Endodermal cell (in vitro differentiated cells): ENCODE measurements around the gene CAP2. TPM values are rescaled to one million over a fixed set of nuclear protein-coding genes. Genes with fewer than 3 reads are reported as not detected.
A peak's percentile ranks its signal among the peaks of the same experiment; 100 is the strongest.

Source experiments
- DNase-seq: peaks from one replicate; pipeline ENCODE4 v3.0.0-alpha.2; 2017
- H3K27ac ChIP-seq: 2 replicates; pipeline ENCODE4 v1.5.1; 2013; ENCODE audit warnings: mild to moderate bottlenecking, low read depth, low read length, moderate library complexity
- H3K27me3 ChIP-seq: 2 replicates; pipeline ENCODE4 v1.6.1; 2013; ENCODE audit warnings: mild to moderate bottlenecking, low read length, moderate library complexity; ENCODE audit not compliant: insufficient read depth, control insufficient read depth, poor library complexity, severe bottlenecking
- H3K36me3 ChIP-seq: 2 replicates; pipeline ENCODE4 v1.7.0; 2013; ENCODE audit warnings: mild to moderate bottlenecking, low read length, moderate library complexity; ENCODE audit not compliant: control insufficient read depth, insufficient read depth
- H3K4me1 ChIP-seq: one replicate; pipeline ENCODE4 v1.7.0; 2013; ENCODE audit warnings: low read length; ENCODE audit not compliant: control insufficient read depth, insufficient read depth
- H3K4me3 ChIP-seq: 2 replicates; pipeline ENCODE4 v1.5.1; 2013; ENCODE audit warnings: mild to moderate bottlenecking, low read length, moderate library complexity
- H3K9ac ChIP-seq: 2 replicates; pipeline ENCODE4 v1.6.1; 2013; ENCODE audit warnings: mild to moderate bottlenecking, low read length, moderate library complexity; ENCODE audit not compliant: poor library complexity, severe bottlenecking; ENCODE audit errors: extremely low read depth
- H3K9me3 ChIP-seq: 2 replicates; pipeline ENCODE4 v1.6.1; 2013; ENCODE audit warnings: mild to moderate bottlenecking, low read length, moderate library complexity; ENCODE audit not compliant: control insufficient read depth
- H3K27ac Mint-ChIP-seq: 2 replicates; pipeline ENCODE4 v1.8.0; 2020; ENCODE audit warnings: mixed read lengths
- H3K27me3 Mint-ChIP-seq: 2 replicates; pipeline ENCODE4 v1.8.0; 2021; ENCODE audit warnings: mild to moderate bottlenecking, mixed read lengths; ENCODE audit not compliant: insufficient read depth
- H3K36me3 Mint-ChIP-seq: 2 replicates; pipeline ENCODE4 v1.8.0; 2020; ENCODE audit warnings: low read depth, mixed read lengths
- H3K4me1 Mint-ChIP-seq: 2 replicates; pipeline ENCODE4 v1.8.0; 2020; ENCODE audit warnings: mixed read lengths
- H3K4me3 Mint-ChIP-seq: 2 replicates; pipeline ENCODE4 v1.8.0; 2020; ENCODE audit warnings: mild to moderate bottlenecking, moderate library complexity, mixed read lengths
- H3K9me3 Mint-ChIP-seq: 2 replicates; pipeline ENCODE4 v1.8.0; 2020; ENCODE audit warnings: mild to moderate bottlenecking, mixed read lengths
- WGBS, 2 experiments: methylation state at CpG; one replicate each; pipeline versions ENCODE4 v1.1.5 to v1.1.7; 2013; ENCODE audit warnings: missing lambda C conversion rate in 2 of 2, mixed read lengths in 1 of 2; ENCODE audit not compliant: insufficient coverage in 1 of 2, insufficient read length in 1 of 2; 5-methylcytosine and 5-hydroxymethylcytosine counted together
- total RNA-seq, 2 donors: library from RNA; stranded (reverse); fragmentation: NEBNext Ultra II Directional in 1 of 2; extraction: Animal tissue kit (Norgen Biotek cat#: 25700) in 1 of 2; gene quantifications; 2 replicates in 1 of 2; 3 replicates in 1 of 2; pipeline ENCODE4 v1.2.1, GENCODE V29; 2021
- TF ChIP-seq, protein P1 (sequence below): fragments of 200-600 bp; sonication (generic); conservative IDR thresholded peaks from 2 replicates; pipeline ENCODE4 v1.5.0; 2021; ENCODE audit warnings: antibody characterized with exemption, mild to moderate bottlenecking

Gene CAP2
- total RNA-seq, 2 donors from 2014 or later: 29.8 to 35.9 TPM

DNA sequence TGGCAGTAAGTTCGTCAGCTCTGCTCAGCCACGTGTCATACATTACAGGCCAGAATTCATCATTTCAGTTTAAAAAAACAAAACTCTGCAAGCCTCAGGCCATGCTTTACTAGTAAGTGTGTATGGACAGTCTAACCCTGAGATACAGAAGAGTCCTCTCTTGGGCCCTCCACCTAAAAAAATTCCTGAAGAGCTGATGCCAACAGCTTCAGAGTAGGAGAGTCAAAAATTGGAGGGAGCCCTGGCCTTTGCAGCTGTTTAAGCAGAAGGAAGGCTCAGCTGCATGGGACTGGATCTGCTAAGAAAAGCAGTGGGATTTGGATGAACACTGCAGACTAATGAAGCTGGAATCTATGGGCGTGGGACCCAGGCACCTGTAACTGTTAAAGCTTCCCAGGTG is 159.5 kb downstream of the CAP2 start:
- Mint-ChIP-seq H3K4me3 (no peak overlapping the region), H3K27me3 (no peaks in the 10 kb centered on the region), H3K4me1 (no peaks in the 10 kb centered on the region)

DNA sequence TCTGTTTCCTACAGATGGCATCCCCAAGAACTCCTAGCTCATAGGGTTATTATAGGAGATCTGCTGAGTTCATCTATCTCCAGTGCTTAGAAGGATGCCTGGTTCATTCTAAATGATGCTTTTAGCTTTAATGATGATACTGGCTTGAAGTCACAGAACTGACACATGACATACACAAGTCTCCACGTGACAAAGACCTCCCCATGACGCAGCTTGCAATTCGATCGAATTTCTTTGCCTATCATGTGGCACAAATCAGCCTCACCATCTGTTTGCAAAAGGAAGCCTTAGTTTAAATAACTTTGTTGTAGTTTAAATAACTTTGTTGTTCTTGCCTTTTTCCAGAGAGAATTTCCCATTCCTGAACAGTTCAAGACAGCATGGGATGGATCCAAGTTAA is 162.6 kb downstream of the CAP2 start:
- H3K27ac Mint-ChIP-seq: no peak overlapping the region

More for the DNA sequence above, 159.5 kb downstream of the CAP2 start:
- peaks cover 12% of the 10 kb centered on the region for H3K9me3 ChIP-seq
- Mint-ChIP-seq H3K9me3 (no peaks in the 10 kb centered on the region), H3K36me3 (peaks cover 66% of the 10 kb centered on the region), H3K27ac (no peak overlapping the region)
- H3K9ac ChIP-seq: no peak overlapping the region
- no peak overlapping the region for H3K27ac ChIP-seq
- whole genome bisulfite sequencing, 2 experiments: 94 to 96% methylated on average over 3 of the region's 3 CpGs
- DNase-seq: no peak
- peaks cover 88% of the 10 kb centered on the region for H3K36me3 ChIP-seq
- TF ChIP-seq, protein P1, sequence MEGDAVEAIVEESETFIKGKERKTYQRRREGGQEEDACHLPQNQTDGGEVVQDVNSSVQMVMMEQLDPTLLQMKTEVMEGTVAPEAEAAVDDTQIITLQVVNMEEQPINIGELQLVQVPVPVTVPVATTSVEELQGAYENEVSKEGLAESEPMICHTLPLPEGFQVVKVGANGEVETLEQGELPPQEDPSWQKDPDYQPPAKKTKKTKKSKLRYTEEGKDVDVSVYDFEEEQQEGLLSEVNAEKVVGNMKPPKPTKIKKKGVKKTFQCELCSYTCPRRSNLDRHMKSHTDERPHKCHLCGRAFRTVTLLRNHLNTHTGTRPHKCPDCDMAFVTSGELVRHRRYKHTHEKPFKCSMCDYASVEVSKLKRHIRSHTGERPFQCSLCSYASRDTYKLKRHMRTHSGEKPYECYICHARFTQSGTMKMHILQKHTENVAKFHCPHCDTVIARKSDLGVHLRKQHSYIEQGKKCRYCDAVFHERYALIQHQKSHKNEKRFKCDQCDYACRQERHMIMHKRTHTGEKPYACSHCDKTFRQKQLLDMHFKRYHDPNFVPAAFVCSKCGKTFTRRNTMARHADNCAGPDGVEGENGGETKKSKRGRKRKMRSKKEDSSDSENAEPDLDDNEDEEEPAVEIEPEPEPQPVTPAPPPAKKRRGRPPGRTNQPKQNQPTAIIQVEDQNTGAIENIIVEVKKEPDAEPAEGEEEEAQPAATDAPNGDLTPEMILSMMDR: no peak
- H3K27me3 ChIP-seq: no peaks in the 10 kb centered on the region
- H3K4me3 ChIP-seq: no peak overlapping the region
- no peaks in the 10 kb centered on the region for H3K4me1 ChIP-seq

DNA sequence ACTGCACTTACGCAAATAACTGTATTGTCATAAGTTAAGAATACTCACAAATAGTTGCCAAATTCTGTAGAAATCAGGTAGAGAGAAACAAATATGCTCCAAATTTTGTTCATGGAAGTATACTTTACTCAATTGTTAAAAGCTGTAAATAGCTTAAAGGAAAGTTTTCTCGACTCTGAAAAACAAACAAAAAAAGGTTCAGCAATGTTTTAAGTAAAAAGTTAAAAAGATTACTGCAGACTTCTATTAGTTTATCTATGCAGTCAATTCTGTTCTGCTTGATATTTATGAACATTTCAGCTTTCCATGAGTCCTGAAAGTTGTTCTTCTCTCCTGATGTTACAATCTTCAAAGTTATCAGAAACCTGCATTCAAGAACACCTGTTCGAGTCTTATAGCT is 169.2 kb downstream of the CAP2 start:
- Histone ChIP-seq H3K4me3 (peak overlapping the region; percentile 59), H3K27me3 (no peaks in the 10 kb centered on the region), H3K4me1 (no peaks in the 10 kb centered on the region), H3K27ac (no peak overlapping the region), H3K9ac (no peak overlapping the region), H3K9me3 (peaks cover 59% of the 10 kb centered on the region), H3K36me3 (peaks cover 6% of the 10 kb centered on the region)
- Mint-ChIP-seq H3K27me3 (no peaks in the 10 kb centered on the region), H3K9me3 (peaks cover 69% of the 10 kb centered on the region), H3K36me3 (peaks cover 16% of the 10 kb centered on the region), H3K27ac (no peak overlapping the region), H3K4me1 (no peaks in the 10 kb centered on the region), H3K4me3 (no peak overlapping the region)
- no peak for DNase-seq
- TF ChIP-seq, protein P1: no peak
- 83 to 88% methylated on average over 2 to 3 of the region's 3 CpGs for WGBS, 2 experiments

More for the DNA sequence above, 162.6 kb downstream of the CAP2 start:
- Mint-ChIP-seq H3K4me1 (no peaks in the 10 kb centered on the region), H3K36me3 (peaks cover 67% of the 10 kb centered on the region), H3K27me3 (no peaks in the 10 kb centered on the region), H3K4me3 (no peak overlapping the region), H3K9me3 (peaks cover 14% of the 10 kb centered on the region)
- no peaks in the 10 kb centered on the region for H3K4me1 ChIP-seq
- no peak overlapping the region for H3K27ac ChIP-seq
- H3K9ac ChIP-seq: no peak overlapping the region
- 98 to 100% methylated on average over 4 of the region's 4 CpGs for WGBS, 2 experiments
- DNase-seq: no peak
- TF ChIP-seq, protein P1: no peak
- no peak overlapping the region for H3K4me3 ChIP-seq
- no peaks in the 10 kb centered on the region for H3K27me3 ChIP-seq
- H3K36me3 ChIP-seq: peaks cover 66% of the 10 kb centered on the region
- peaks cover 17% of the 10 kb centered on the region for H3K9me3 ChIP-seq
